Measurements from ENCODE around the gene TTC28. TPM values are rescaled to one million over a fixed set of nuclear protein-coding genes. Genes with fewer than 3 reads are reported as not detected.

The TTC28 gene
- total RNA-seq, 4 donors from 2014 or later, result 35.1 to 138 (median 50.8) TPM

DNA sequence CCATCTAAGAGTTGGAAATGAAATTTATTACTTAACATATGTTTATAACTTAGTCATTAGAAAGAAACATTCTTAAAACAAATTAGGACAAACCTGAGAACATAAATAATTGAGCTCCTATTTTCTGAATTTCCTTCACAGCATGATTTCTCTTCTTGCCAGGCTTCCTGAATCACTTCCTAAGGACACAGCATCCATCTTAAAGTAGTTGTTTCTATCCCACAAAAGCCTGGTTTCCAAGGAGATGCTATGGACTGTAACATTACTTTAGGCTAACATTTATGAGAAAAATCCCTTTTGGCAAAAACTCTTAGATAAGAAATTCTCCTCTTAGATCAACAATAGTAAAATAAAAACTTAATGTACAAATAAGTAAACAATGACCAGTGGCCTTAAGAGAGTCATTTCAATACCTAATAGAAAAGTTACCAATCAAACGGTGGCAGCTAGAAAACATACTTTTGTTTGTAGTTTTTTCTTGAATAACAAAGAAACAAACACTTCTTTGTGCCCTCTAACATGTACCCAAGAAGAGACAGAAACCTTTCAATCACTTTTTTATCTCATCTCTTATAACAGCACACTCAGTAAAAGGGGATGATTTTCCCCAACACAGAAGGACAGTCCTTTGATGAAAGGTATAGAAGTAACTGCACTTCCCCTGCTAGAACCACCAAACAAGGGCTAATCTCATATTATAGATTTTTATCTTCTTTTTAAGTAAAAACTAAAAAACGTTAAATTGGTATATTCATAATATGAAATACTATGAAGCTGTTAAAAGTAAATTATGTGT is 74.5 kb downstream of the TTC28 start:
- H3K4me1 ChIP-seq, result peaks cover 0 to 49% (median 4%) of the 10 kb centered on the region in 3 donors
- H3K9me3 ChIP-seq, result no peaks in the 10 kb centered on the region
- no peaks in the 10 kb centered on the region for H3K36me3 ChIP-seq
- H3K27ac ChIP-seq, result no peak overlapping the region
- no peak overlapping the region for H3K4me3 ChIP-seq
- 66% methylated on average over 2 of the region's 2 CpGs for WGBS, 2 donors (ENCODE audit: low coverage in 1 of 2)
- no peak for ATAC-seq
- TF ChIP-seq POLR2AphosphoS5 (IDR thresholded peaks at IDR 0.05), result no peak
- TF ChIP-seq EP300 (IDR thresholded peaks at IDR 0.05), result no peak
- TF ChIP-seq, protein P1, sequence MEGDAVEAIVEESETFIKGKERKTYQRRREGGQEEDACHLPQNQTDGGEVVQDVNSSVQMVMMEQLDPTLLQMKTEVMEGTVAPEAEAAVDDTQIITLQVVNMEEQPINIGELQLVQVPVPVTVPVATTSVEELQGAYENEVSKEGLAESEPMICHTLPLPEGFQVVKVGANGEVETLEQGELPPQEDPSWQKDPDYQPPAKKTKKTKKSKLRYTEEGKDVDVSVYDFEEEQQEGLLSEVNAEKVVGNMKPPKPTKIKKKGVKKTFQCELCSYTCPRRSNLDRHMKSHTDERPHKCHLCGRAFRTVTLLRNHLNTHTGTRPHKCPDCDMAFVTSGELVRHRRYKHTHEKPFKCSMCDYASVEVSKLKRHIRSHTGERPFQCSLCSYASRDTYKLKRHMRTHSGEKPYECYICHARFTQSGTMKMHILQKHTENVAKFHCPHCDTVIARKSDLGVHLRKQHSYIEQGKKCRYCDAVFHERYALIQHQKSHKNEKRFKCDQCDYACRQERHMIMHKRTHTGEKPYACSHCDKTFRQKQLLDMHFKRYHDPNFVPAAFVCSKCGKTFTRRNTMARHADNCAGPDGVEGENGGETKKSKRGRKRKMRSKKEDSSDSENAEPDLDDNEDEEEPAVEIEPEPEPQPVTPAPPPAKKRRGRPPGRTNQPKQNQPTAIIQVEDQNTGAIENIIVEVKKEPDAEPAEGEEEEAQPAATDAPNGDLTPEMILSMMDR (IDR thresholded peaks at IDR 0.05), result no peak
- TF ChIP-seq POLR2A (IDR thresholded peaks at IDR 0.05), result no peak
- H3K27me3 ChIP-seq, result no peaks in the 10 kb centered on the region

DNA sequence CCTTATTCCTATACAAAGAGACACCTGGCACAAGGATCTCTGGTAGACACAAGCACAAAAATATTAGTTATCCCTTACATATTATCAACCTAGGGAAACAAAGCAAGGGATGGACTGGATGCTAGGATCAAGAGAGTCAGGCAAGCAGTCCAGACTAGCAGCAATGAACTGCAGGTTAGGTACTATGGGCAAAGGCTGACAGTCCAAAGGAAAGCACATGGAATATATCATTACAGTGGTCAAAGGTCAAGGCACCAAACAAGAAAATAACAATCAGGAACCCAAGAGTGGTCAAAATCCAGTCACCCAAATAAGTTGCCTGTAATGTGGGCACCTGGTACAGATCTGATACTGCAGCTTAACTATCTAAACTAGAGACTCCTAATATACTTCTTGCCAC is 77.7 kb downstream of the TTC28 start:
- ATAC-seq, result no peak
- Histone ChIP-seq H3K4me3 (no peak overlapping the region), H3K27me3 (no peaks in the 10 kb centered on the region), H3K4me1 (peaks cover 0 to 17% (median under 1%) of the 10 kb centered on the region in 3 donors), H3K9me3 (no peaks in the 10 kb centered on the region), H3K27ac (no peak overlapping the region), H3K36me3 (no peaks in the 10 kb centered on the region)
- TF ChIP-seq POLR2AphosphoS5 (IDR thresholded peaks at IDR 0.05) (no peak), EP300 (IDR thresholded peaks at IDR 0.05) (no peak), POLR2A (IDR thresholded peaks at IDR 0.05) (no peak)
- TF ChIP-seq, protein P1 (IDR thresholded peaks at IDR 0.05), result no peak

DNA sequence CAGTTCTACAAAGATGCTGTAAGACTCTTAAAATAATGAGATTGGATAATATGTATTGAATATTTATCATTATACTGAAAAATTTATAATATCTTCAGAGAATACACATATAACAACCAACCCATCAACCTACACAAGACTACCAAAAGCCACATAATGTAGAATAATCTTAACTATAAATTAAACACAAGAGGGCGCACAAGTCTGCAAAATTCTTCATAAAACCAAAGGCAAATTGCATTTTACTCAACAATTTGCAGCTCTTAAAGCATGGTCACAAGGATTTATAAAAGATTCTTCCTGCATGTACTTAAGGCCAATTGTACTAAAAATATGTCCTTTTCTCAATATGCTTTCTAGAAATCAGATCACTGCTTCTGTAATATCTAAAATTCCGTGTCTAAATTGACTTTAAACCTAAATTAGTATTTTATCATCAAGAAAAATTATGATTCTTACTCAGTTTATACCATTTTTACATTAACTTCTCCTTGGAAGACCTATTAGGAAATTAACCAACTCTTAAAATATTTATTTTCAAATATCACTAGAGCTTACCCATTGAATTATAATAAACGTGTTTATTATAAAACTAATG is 79.0 kb downstream of the TTC28 start:
- Histone ChIP-seq H3K4me1 (peaks cover 0 to 7% (median 0%) of the 10 kb centered on the region in 3 donors), H3K9me3 (no peaks in the 10 kb centered on the region), H3K36me3 (no peaks in the 10 kb centered on the region), H3K27me3 (no peaks in the 10 kb centered on the region), H3K27ac (no peak overlapping the region), H3K4me3 (no peak overlapping the region)
- 40 to 47% methylated on average over 3 of the region's 3 CpGs for WGBS, 2 donors (ENCODE audit: low coverage in 1 of 2)
- TF ChIP-seq POLR2AphosphoS5 (IDR thresholded peaks at IDR 0.05) (no peak), EP300 (IDR thresholded peaks at IDR 0.05) (no peak), POLR2A (IDR thresholded peaks at IDR 0.05) (no peak)
- TF ChIP-seq, protein P1 (IDR thresholded peaks at IDR 0.05), result peak; percentile 22 to 67 (median 60)
- no peak for ATAC-seq

DNA sequence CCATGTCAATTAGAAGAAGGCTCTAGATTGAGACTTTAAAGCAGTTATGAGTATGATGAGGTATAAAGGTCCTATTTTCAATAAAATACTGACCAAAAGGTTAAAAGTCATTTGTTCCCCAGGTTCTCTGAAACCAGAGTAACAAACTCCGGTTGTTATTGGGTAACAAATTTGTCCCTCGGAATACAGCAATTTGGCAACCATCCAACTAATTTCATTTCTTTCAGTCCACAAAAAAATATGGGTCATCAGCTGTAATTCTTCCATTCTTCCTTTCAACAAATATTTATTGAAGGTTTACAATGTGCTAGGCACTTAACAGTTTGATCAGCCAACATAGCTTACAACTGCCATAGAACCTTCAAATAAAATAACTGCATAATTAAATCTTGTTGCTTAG is 79.9 kb downstream of the TTC28 start:
- WGBS, 2 donors (ENCODE audit: low coverage in 1 of 2), result 42 to 52% methylated on average over 2 of the region's 2 CpGs

More for the DNA sequence above, 79.9 kb downstream of the TTC28 start:
- Histone ChIP-seq H3K9me3 (no peaks in the 10 kb centered on the region), H3K4me3 (no peak overlapping the region), H3K27me3 (no peaks in the 10 kb centered on the region), H3K4me1 (peaks cover 0 to 3% (median 0%) of the 10 kb centered on the region in 3 donors), H3K36me3 (no peaks in the 10 kb centered on the region), H3K27ac (no peak overlapping the region)
- no peak for ATAC-seq
- TF ChIP-seq POLR2AphosphoS5 (IDR thresholded peaks at IDR 0.05), result no peak
- TF ChIP-seq EP300 (IDR thresholded peaks at IDR 0.05), result no peak
- TF ChIP-seq, protein P1 (IDR thresholded peaks at IDR 0.05), result no peak
- no peak for TF ChIP-seq POLR2A (IDR thresholded peaks at IDR 0.05)

Data from gastroesophageal sphincter (tissue), 4 donors.